Measurements from ENCODE around the gene OXSM. TPM values are rescaled to one million over a fixed set of nuclear protein-coding genes. Genes with fewer than 3 reads are reported as not detected.

Gene OXSM
- 10 to 100 TPM; 10.0 to 11.4 TPM for total RNA-seq

DNA sequence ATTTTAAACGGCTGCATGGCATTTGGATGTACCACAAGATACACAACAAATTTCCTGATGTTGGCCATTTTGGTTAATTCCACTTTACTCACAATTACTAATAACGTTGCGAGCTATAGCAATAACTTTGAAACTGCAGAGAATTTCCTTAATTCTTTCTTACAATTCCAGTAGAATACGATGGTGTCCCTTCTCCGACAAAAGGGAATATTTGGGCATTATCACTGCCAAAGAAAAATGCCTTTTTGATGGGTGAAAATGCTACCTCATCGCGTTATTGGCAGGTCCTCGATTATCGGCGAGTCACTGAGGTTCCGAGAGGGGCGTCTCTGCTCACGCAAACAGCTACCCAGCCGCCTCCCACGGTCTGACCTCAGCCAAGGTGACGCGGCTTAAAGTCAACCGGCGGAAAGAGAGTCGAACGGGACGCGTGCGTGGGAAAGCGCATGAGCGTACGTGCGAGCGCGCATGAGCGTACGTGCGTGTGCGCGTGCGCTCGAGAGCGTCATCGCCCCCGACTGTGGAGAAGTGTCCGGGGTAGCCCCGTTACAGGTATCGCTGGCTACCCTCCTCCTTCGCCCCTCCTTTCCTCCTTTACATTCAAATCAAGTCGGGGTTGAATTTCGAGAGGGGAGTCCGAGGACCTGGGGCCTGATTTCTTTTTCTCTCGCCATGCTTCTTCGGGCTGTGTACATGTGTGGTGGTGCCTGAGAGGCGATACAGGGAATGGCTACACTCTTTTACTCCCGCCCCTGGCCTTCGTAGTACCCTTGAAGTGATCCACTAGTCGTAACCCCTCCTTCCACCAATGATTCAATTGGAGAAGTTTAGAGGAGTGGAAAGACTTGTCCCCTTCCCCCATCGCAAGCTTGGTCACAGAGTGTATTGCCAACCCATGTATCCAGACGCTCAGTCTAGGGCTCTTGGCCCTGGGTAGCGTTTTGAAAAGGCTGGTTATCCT is at the start of gene OXSM:
OXSM (plus strand) TSS at position 495 of the 961 bp plus-strand sequence. CDS start 931 bp downstream, outside the sequence.
- peaks cover 42% of the 10 kb centered on the region for H3K4me1 Mint-ChIP-seq (ENCODE audit: low read depth)
- no peaks in the 10 kb centered on the region for H3K27me3 Mint-ChIP-seq (ENCODE audit: low read depth)
- H3K27ac Mint-ChIP-seq = peak within 1 kb of the TSS; percentile 97
- no peaks in the 10 kb centered on the region for H3K9me3 Mint-ChIP-seq
- peak within 1 kb of the TSS; percentile 97 for H3K4me3 Mint-ChIP-seq
- intact Hi-C loops (cut with micrococcal nuclease) = loop anchor here (1.0 to 10.0 kb wide), 6 partner anchors 8 to 1635 kb away; partner anchors contain the start of gene NEK10
- DNase-seq = peak; percentile 93
- CTCF ChIA-PET = interaction anchor here (0.6 to 2.1 kb wide), 3 partner anchors 10 to 173 kb away, joined by 5 to 8 read pairs (median 6); no protein-coding TSS in a partner anchor
- peaks cover 13% of the 10 kb centered on the region for H3K36me3 Mint-ChIP-seq (ENCODE audit: low read depth)

DNA sequence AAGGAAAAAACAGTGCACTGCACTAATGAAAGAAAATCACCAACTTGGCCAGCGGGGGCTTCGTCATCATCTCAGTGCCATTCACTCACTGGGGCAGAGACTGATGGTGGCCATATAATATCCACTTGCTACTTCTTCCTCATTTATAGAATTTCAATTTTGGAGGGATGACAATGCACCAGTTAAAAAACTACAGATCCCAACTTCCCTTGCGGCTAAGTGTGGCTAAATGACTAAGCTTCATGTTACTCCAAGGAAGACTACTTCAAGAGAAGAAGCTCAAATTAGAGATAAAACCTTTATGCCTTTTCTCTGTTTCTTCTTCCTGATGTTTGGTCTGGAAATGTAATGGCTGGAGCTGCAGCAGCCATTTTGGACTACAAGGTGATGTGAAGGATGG is 45.4 kb upstream of the OXSM start:
- no peak overlapping the region for H3K27ac Mint-ChIP-seq
- intact Hi-C loops (cut with micrococcal nuclease) = no loop called here
- H3K27me3 Mint-ChIP-seq (ENCODE audit: low read depth) = no peaks in the 10 kb centered on the region
- H3K4me3 Mint-ChIP-seq = no peak overlapping the region
- DNase-seq = no peak
- peaks cover 45% of the 10 kb centered on the region for H3K36me3 Mint-ChIP-seq (ENCODE audit: low read depth)
- CTCF ChIA-PET = interaction anchor here (0.6 to 1.5 kb wide), 3 partner anchors 12 to 178 kb away, joined by 3 to 8 read pairs (median 5); no protein-coding TSS in a partner anchor
- no peaks in the 10 kb centered on the region for H3K9me3 Mint-ChIP-seq
- no peaks in the 10 kb centered on the region for H3K4me1 Mint-ChIP-seq (ENCODE audit: low read depth)

DNA sequence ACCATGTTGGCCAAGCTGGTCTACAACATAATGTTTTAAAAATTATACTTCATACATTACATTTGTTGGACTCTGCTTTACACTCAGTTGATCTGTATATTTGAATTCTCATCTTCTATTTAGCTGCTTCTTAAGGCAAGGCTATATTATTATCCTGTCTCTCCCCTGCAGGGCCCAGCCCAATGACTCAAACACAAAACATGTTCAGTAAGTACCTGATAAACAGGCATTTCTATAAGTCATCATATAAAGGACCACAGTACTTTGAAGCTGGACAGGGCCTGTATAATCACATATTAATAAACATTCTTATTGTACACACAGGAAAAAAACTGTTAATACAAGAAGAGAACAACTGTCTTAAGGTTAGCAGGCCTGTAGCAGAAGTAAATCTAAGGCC is 42.9 kb upstream of the OXSM start:
- CTCF ChIA-PET = no interaction called here
- H3K27me3 Mint-ChIP-seq (ENCODE audit: low read depth) = no peaks in the 10 kb centered on the region
- DNase-seq = no peak
- no peaks in the 10 kb centered on the region for H3K4me1 Mint-ChIP-seq (ENCODE audit: low read depth)
- H3K4me3 Mint-ChIP-seq = no peak overlapping the region
- peaks cover 61% of the 10 kb centered on the region for H3K36me3 Mint-ChIP-seq (ENCODE audit: low read depth)
- H3K9me3 Mint-ChIP-seq = no peaks in the 10 kb centered on the region
- H3K27ac Mint-ChIP-seq = no peak overlapping the region
- intact Hi-C loops (cut with micrococcal nuclease) = no loop called here

DNA sequence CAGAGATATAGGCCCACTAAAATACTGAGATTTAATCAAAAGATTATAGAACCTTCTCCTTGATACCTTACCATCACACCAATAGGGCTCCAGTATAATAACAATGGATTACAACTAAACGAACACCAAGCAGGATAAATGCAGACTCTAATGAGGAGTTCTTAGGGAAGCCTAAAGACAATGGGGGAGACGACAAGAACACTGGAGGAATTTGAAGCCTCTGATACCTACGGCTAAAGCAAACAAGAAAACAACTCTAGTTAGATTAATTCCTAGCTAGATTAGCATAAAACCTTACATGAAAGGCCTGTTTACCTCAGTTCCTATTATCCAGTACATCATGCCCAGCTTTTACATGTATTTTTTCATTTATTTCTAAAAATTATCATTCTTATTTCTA is 41.7 kb upstream of the OXSM start:
- peaks cover 59% of the 10 kb centered on the region for H3K36me3 Mint-ChIP-seq (ENCODE audit: low read depth)
- H3K4me1 Mint-ChIP-seq (ENCODE audit: low read depth) = no peaks in the 10 kb centered on the region
- H3K27ac Mint-ChIP-seq = no peak overlapping the region
- CTCF ChIA-PET = interaction anchor here (1.3 kb wide), 1 partner anchor 22 kb away, joined by 3 read pairs; no protein-coding TSS in a partner anchor
- H3K9me3 Mint-ChIP-seq = no peaks in the 10 kb centered on the region
- DNase-seq = no peak
- H3K4me3 Mint-ChIP-seq = no peak overlapping the region
- H3K27me3 Mint-ChIP-seq (ENCODE audit: low read depth) = no peaks in the 10 kb centered on the region
- intact Hi-C loops (cut with micrococcal nuclease) = no loop called here

DNA sequence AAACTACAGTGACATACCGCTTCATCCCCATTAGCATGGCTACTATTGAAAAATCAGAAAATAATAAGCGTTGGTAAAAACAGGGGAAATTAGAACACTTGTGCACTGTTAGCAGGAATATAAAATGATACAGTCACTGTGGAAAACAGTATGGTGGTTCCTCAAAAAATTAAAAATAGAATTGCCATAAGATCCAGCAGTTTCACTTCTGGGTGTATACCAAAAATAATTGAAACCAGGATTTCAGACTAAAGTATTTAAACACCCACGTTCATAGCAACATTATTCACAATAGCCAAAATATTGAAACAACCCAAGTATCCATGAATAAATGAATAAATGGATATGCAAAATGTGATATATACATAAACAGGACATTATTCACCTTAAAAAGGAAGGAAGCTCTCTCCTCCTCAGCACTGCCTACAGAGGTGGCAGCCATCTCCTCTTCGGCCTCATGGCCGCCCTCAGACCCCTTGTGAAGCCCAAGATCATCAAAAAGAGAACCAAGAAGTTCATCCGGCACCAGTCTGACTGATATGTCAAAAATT is 40.8 kb upstream of the OXSM start:
- intact Hi-C loops (cut with micrococcal nuclease) = no loop called here
- Mint-ChIP-seq H3K4me1 (ENCODE audit: low read depth) (no peaks in the 10 kb centered on the region), H3K9me3 (no peaks in the 10 kb centered on the region), H3K27me3 (ENCODE audit: low read depth) (no peaks in the 10 kb centered on the region), H3K27ac (no peak overlapping the region), H3K36me3 (ENCODE audit: low read depth) (peaks cover 54% of the 10 kb centered on the region), H3K4me3 (no peak overlapping the region)
- CTCF ChIA-PET = interaction anchor here (0.7 kb wide), 1 partner anchor 103 kb away, joined by 3 read pairs; no protein-coding TSS in a partner anchor
- no peak for DNase-seq

DNA sequence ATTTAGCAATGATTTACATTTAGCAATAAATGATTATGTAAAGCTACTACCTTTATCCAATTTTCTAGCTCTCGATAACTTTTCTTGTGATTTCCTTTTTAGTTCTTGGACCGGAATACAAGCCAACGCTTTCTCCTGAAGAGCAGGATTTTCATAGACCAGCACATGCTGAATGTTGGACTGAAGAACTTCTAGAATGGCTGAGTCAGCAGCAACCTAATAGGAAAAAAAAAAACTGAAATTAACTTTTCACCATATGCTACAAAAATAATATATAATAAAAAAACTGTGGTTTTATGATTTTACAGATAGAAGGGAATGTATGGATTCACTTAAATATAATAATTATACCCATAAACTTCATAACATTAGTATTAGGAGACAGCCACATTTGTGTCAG is 38.8 kb upstream of the OXSM start:
- no peaks in the 10 kb centered on the region for H3K9me3 Mint-ChIP-seq
- CTCF ChIA-PET = interaction anchor here (0.6 to 1.5 kb wide), 2 partner anchors 13 to 1287 kb away, joined by 3 to 4 read pairs; no protein-coding TSS in a partner anchor
- intact Hi-C loops (cut with micrococcal nuclease) = no loop called here
- peaks cover 43% of the 10 kb centered on the region for H3K36me3 Mint-ChIP-seq (ENCODE audit: low read depth)
- no peaks in the 10 kb centered on the region for H3K27me3 Mint-ChIP-seq (ENCODE audit: low read depth)
- H3K4me3 Mint-ChIP-seq = no peak overlapping the region
- H3K27ac Mint-ChIP-seq = no peak overlapping the region
- no peak for DNase-seq
- peaks cover 2% of the 10 kb centered on the region for H3K4me1 Mint-ChIP-seq (ENCODE audit: low read depth)

DNA sequence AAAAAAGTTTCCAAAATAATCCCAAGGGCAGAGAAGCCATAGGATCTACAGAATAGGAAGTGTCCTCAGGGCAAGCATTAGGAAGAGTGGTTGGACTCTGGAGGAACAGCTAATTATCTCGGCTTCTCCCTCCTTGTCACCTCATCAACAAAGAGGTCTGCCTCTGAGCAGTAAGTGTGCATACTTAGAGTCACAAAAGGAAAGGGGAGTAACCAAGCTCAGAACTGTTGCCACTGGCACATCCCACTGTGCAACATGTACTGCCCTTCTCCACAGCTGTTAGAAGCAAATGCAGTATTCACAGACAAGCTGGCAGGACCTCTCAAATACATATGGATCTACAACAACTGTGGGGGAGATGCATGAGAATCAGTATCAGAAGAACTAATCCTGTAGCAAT is 38.2 kb upstream of the OXSM start:
- Mint-ChIP-seq H3K4me3 (no peak overlapping the region), H3K27ac (no peak overlapping the region), H3K36me3 (ENCODE audit: low read depth) (peaks cover 40% of the 10 kb centered on the region), H3K27me3 (ENCODE audit: low read depth) (no peaks in the 10 kb centered on the region), H3K4me1 (ENCODE audit: low read depth) (peaks cover 2% of the 10 kb centered on the region), H3K9me3 (no peaks in the 10 kb centered on the region)
- no peak for DNase-seq
- CTCF ChIA-PET = interaction anchor here (0.6 to 1.5 kb wide), 2 partner anchors 12 to 1286 kb away, joined by 3 to 4 read pairs; no protein-coding TSS in a partner anchor
- intact Hi-C loops (cut with micrococcal nuclease) = no loop called here

DNA sequence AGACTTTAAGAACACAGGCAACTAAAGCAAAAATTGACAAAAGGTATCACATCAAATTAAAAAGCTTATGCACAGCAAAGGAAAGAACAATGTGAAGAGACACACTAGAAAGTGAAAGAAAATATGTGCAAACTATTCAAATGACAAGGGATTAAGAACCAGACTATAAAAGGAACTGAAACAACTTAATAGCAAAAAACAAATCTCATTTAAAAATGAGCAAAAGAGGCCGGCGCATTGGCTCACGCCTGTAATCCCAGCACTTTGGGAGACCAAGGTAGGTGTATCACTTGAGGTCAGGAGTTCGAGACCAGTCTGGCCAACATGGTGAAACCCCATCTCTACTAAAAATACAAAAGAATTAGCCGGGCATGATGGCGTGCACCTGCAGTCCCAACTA is 21.0 kb upstream of the OXSM start:
- Mint-ChIP-seq H3K4me3 (no peak overlapping the region), H3K27ac (no peak overlapping the region), H3K27me3 (ENCODE audit: low read depth) (no peaks in the 10 kb centered on the region), H3K36me3 (ENCODE audit: low read depth) (peaks cover 50% of the 10 kb centered on the region), H3K4me1 (ENCODE audit: low read depth) (peaks cover 24% of the 10 kb centered on the region), H3K9me3 (peaks cover 12% of the 10 kb centered on the region)
- CTCF ChIA-PET = interaction anchor here (0.7 kb wide), 1 partner anchor 14 kb away, joined by 5 read pairs; the partner anchor contains the start of gene NGLY1
- DNase-seq = no peak
- intact Hi-C loops (cut with micrococcal nuclease) = no loop called here

DNA sequence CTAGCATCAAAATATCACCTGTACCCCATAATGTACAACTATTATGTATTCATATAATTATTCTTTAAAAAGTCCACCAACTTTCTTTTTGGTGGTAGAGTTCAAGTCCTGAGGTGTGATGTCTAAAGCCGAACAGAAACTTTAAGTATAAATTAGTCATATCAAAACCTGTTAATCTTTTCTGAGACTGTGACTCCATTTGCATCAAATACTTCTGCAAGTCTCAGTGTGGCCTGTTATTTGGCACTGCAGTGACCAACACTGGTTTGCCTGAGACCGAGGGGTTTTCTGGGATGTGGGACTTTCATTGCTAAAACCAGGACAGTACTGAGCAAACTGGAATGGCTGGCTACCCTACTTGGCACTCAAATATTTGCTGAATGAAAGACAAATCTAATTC is 14.0 kb upstream of the OXSM start:
- intact Hi-C loops (cut with micrococcal nuclease) = no loop called here
- Mint-ChIP-seq H3K4me1 (ENCODE audit: low read depth) (peaks cover 29% of the 10 kb centered on the region), H3K36me3 (ENCODE audit: low read depth) (peaks cover 56% of the 10 kb centered on the region), H3K4me3 (no peak overlapping the region), H3K27me3 (ENCODE audit: low read depth) (no peaks in the 10 kb centered on the region), H3K27ac (no peak overlapping the region), H3K9me3 (peaks cover 10% of the 10 kb centered on the region)
- no peak for DNase-seq
- CTCF ChIA-PET = interaction anchor here (1.0 kb wide), 1 partner anchor 81 kb away, joined by 3 read pairs; no protein-coding TSS in a partner anchor

DNA sequence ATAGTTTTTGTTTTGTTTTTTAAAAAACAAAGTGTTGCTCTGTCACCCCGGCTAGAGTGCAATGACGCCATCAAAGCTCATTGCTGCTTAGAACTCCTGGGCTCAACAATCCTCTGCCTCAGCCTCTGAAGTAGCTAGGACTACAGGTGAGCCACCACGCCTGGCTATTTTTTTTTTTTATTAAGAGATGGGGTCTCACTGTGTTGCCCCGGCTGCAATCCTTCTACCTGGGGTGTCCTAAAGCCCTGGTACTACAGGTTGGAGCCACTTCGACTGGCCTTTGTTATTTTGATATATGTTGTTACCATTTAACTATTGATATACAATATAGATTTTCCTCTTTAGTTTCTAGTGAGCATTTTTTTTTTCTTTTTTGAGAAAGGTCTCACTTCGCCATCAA is 9.3 kb upstream of the OXSM start:
- DNase-seq = no peak
- H3K27me3 Mint-ChIP-seq (ENCODE audit: low read depth) = no peaks in the 10 kb centered on the region
- CTCF ChIA-PET = interaction anchor here (1.5 kb wide), 1 partner anchor 9 kb away, joined by 5 read pairs; the partner anchor contains the start of gene OXSM
- no peak overlapping the region for H3K4me3 Mint-ChIP-seq
- H3K9me3 Mint-ChIP-seq = no peaks in the 10 kb centered on the region
- intact Hi-C loops (cut with micrococcal nuclease) = loop anchor here (5.0 to 10.0 kb wide), 4 partner anchors 77 to 1626 kb away; partner anchors contain the start of gene NEK10
- H3K27ac Mint-ChIP-seq = no peak overlapping the region
- peaks cover 51% of the 10 kb centered on the region for H3K4me1 Mint-ChIP-seq (ENCODE audit: low read depth)
- peaks cover 26% of the 10 kb centered on the region for H3K36me3 Mint-ChIP-seq (ENCODE audit: low read depth)

DNA sequence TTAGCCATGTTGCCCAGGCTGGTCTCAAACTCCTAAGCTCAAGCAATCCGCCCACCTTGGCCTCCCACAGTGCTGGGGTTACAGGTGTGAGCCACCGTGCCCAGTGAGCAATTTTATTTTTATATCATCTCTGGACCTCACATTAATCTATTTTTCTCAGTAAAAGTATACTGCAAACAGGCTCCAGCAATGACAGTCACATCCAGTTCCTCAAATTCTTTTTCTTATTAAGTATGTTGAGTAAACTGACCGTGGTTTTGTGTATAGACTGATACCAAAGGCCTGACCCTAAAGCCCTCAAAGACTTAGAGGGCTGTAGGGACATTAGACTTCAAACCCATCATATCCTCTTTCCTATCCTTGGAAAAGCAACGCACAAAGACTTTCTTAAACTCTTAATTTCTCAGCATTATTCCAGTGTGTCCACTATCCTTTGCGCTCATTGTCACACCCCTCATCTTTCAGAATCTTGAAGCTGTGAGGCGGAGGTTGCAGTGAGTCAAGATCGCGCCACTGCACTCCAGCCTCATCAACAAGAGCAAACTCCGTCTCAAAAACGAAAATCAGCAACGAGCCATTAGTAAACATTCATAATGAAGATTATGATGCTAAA is 8.6 kb upstream of the OXSM start:
- Mint-ChIP-seq H3K27ac (no peak overlapping the region), H3K9me3 (no peaks in the 10 kb centered on the region), H3K27me3 (ENCODE audit: low read depth) (no peaks in the 10 kb centered on the region), H3K36me3 (ENCODE audit: low read depth) (peaks cover 23% of the 10 kb centered on the region), H3K4me1 (ENCODE audit: low read depth) (peaks cover 48% of the 10 kb centered on the region), H3K4me3 (peak overlapping the region; percentile 88)
- intact Hi-C loops (cut with micrococcal nuclease) = loop anchor here (5.0 to 10.0 kb wide), 4 partner anchors 76 to 1626 kb away; partner anchors contain the start of gene NEK10
- CTCF ChIA-PET = no interaction called here
- DNase-seq = no peak

Data from activated naive CD4-positive, alpha-beta T cell treated with anti-CD3 and anti-CD28 coated beads for 36 hours (primary cell).